ENCODE measurements around the gene RAB23. TPM values are rescaled to one million over a fixed set of nuclear protein-coding genes. Genes with fewer than 3 reads are reported as not detected.

Gene RAB23
- polyA plus RNA-seq, 1 donor from 2014 or later = 11.7 TPM

DNA sequence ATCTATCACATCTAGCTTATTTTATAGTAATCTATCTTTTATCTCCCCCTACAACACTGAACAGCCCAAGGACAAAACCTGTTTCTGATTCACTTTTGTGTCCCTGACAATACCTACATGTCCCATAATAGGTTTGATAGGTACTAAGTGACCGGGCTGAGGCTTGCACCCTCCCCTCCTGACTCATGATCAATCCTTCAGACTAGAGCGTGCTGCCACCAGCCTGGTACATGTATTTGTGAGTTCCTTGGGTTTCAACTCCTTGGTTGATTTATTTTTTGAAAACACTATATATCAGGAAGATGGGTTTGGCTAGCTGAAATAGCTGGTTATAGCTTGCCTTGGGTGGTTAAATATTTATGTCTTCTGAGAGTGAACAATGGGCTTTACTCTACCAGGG lies 41.6 kb upstream of the RAB23 start:
- Histone ChIP-seq H4K20me1 (ENCODE audit: insufficient read depth) (no peaks in the 10 kb centered on the region), H3F3A (ENCODE audit: insufficient read depth, low read length, poor library complexity, severe bottlenecking) (no peaks in the 10 kb centered on the region), H3K79me2 (replicated peaks; ENCODE audit: insufficient read depth, low read length) (no peaks in the 10 kb centered on the region), H3K9ac (ENCODE audit: low read length) (no peak overlapping the region), H3K36me3 (ENCODE audit: insufficient read depth, low read length) (no peaks in the 10 kb centered on the region), H3K27ac (ENCODE audit: low read length) (no peak overlapping the region), H3K27me3 (ENCODE audit: insufficient read depth, low read depth, low read length) (no peaks in the 10 kb centered on the region), H3K9me3 (ENCODE audit: low read length) (no peaks in the 10 kb centered on the region), H3K9me2 (ENCODE audit: insufficient read depth, low read length) (no peaks in the 10 kb centered on the region), H2AFZ (ENCODE audit: low read depth, low read length) (no peak overlapping the region), H3K4me2 (ENCODE audit: low read length) (no peak overlapping the region), H3K4me3 (ENCODE audit: low read length) (no peak overlapping the region)
- TF ChIP-seq, protein P1, sequence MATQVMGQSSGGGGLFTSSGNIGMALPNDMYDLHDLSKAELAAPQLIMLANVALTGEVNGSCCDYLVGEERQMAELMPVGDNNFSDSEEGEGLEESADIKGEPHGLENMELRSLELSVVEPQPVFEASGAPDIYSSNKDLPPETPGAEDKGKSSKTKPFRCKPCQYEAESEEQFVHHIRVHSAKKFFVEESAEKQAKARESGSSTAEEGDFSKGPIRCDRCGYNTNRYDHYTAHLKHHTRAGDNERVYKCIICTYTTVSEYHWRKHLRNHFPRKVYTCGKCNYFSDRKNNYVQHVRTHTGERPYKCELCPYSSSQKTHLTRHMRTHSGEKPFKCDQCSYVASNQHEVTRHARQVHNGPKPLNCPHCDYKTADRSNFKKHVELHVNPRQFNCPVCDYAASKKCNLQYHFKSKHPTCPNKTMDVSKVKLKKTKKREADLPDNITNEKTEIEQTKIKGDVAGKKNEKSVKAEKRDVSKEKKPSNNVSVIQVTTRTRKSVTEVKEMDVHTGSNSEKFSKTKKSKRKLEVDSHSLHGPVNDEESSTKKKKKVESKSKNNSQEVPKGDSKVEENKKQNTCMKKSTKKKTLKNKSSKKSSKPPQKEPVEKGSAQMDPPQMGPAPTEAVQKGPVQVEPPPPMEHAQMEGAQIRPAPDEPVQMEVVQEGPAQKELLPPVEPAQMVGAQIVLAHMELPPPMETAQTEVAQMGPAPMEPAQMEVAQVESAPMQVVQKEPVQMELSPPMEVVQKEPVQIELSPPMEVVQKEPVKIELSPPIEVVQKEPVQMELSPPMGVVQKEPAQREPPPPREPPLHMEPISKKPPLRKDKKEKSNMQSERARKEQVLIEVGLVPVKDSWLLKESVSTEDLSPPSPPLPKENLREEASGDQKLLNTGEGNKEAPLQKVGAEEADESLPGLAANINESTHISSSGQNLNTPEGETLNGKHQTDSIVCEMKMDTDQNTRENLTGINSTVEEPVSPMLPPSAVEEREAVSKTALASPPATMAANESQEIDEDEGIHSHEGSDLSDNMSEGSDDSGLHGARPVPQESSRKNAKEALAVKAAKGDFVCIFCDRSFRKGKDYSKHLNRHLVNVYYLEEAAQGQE (IDR thresholded peaks at IDR 0.05; ENCODE audit: borderline replicate concordance) = no peak
- TF ChIP-seq EP300 (conservative IDR thresholded peaks at IDR 0.05; ENCODE audit: poor library complexity, severe bottlenecking) = no peak
- no peak for TF ChIP-seq POLR2AphosphoS5 (IDR thresholded peaks at IDR 0.05)
- no peak for TF ChIP-seq EZH2 (IDR thresholded peaks at IDR 0.05; ENCODE audit: borderline replicate concordance, insufficient read depth, low read length, poor library complexity, severe bottlenecking)
- no peak for TF ChIP-seq SMC3 (conservative IDR thresholded peaks at IDR 0.05; ENCODE audit: poor library complexity)
- TF ChIP-seq TAF1 (IDR thresholded peaks at IDR 0.05; ENCODE audit: low read depth) = no peak
- TF ChIP-seq, protein P2, sequence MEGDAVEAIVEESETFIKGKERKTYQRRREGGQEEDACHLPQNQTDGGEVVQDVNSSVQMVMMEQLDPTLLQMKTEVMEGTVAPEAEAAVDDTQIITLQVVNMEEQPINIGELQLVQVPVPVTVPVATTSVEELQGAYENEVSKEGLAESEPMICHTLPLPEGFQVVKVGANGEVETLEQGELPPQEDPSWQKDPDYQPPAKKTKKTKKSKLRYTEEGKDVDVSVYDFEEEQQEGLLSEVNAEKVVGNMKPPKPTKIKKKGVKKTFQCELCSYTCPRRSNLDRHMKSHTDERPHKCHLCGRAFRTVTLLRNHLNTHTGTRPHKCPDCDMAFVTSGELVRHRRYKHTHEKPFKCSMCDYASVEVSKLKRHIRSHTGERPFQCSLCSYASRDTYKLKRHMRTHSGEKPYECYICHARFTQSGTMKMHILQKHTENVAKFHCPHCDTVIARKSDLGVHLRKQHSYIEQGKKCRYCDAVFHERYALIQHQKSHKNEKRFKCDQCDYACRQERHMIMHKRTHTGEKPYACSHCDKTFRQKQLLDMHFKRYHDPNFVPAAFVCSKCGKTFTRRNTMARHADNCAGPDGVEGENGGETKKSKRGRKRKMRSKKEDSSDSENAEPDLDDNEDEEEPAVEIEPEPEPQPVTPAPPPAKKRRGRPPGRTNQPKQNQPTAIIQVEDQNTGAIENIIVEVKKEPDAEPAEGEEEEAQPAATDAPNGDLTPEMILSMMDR (IDR thresholded peaks at IDR 0.05; ENCODE audit: poor library complexity, severe bottlenecking) = no peak
- TF ChIP-seq MXI1 (conservative IDR thresholded peaks at IDR 0.05; ENCODE audit: poor library complexity, severe bottlenecking) = no peak
- TF ChIP-seq RAD21 (conservative IDR thresholded peaks at IDR 0.05) = no peak

DNA sequence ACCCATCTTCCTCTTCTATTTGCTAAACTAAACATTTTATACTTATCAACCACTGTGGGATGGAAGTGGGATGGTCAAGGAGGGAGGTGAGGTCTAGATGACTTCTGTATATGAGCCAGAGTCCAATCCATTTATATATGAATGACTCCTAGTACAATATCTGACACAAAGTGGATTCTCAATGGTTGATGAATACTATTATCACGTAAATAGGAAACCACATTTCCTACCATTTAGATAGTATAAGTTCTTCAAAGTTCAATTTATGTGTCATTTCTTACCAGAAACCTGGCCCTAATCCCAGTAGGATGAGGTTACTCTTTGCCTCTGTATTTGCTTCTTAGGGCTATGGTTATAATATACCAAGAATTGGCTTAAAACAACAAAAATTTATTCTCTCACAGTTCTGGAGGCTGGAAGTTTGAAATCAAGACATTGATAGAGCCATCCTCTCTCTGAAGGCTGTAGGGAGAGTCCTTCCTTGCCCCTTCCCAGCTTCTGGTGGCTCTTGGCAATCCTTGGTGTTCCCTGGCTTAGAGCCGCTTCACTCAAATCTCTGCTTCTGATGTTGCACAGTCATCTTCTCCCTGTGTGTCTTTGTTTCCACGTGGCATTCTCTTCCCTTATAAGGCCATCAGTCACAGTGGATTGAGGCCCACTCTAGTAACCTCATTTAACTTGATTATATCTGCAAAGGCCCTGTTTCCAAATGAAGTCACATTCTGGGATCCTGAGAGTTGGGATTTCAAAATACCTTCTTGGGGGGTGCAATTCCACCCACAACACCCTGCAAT lies 41.0 kb upstream of the RAB23 start:
- H3K36me3 ChIP-seq (ENCODE audit: insufficient read depth, low read length) = no peaks in the 10 kb centered on the region
- TF ChIP-seq, protein P2 (IDR thresholded peaks at IDR 0.05; ENCODE audit: poor library complexity, severe bottlenecking) = no peak
- TF ChIP-seq SMC3 (conservative IDR thresholded peaks at IDR 0.05; ENCODE audit: poor library complexity) (no peak), MXI1 (conservative IDR thresholded peaks at IDR 0.05; ENCODE audit: poor library complexity, severe bottlenecking) (no peak), EZH2 (IDR thresholded peaks at IDR 0.05; ENCODE audit: borderline replicate concordance, insufficient read depth, low read length, poor library complexity, severe bottlenecking) (no peak), RAD21 (conservative IDR thresholded peaks at IDR 0.05) (no peak), TAF1 (IDR thresholded peaks at IDR 0.05; ENCODE audit: low read depth) (no peak), POLR2AphosphoS5 (IDR thresholded peaks at IDR 0.05) (no peak), EP300 (conservative IDR thresholded peaks at IDR 0.05; ENCODE audit: poor library complexity, severe bottlenecking) (no peak)
- TF ChIP-seq, protein P1 (IDR thresholded peaks at IDR 0.05; ENCODE audit: borderline replicate concordance) = no peak
- H3K9ac ChIP-seq (ENCODE audit: low read length) = no peak overlapping the region
- no peaks in the 10 kb centered on the region for H3K79me2 ChIP-seq (replicated peaks; ENCODE audit: insufficient read depth, low read length)
- no peaks in the 10 kb centered on the region for H3K9me2 ChIP-seq (ENCODE audit: insufficient read depth, low read length)
- no peak overlapping the region for H3K27ac ChIP-seq (ENCODE audit: low read length)
- no peaks in the 10 kb centered on the region for H3K27me3 ChIP-seq (ENCODE audit: insufficient read depth, low read depth, low read length)
- H3K4me3 ChIP-seq (ENCODE audit: low read length) = no peak overlapping the region
- H3F3A ChIP-seq (ENCODE audit: insufficient read depth, low read length, poor library complexity, severe bottlenecking) = no peaks in the 10 kb centered on the region
- no peak overlapping the region for H2AFZ ChIP-seq (ENCODE audit: low read depth, low read length)
- no peak overlapping the region for H3K4me2 ChIP-seq (ENCODE audit: low read length)
- H4K20me1 ChIP-seq (ENCODE audit: insufficient read depth) = no peaks in the 10 kb centered on the region
- H3K9me3 ChIP-seq (ENCODE audit: low read length) = no peaks in the 10 kb centered on the region
